Muscle of arm (tissue), 12 donors: ENCODE measurements around the gene KDM4C. TPM values are rescaled to one million over a fixed set of nuclear protein-coding genes. Genes with fewer than 3 reads are reported as not detected.
A peak's percentile ranks its signal among the peaks of the same experiment; 100 is the strongest.
"Not testable (repeated sequence)": the region's sequence is repeated elsewhere in the genome, so short reads cannot be mapped to it uniquely, and the experiment has no call there.

Source experiments
- DNase-seq: peaks from one replicate; pipeline ENCODE4 v3.0.0-alpha.2; 2013
- polyA plus RNA-seq, 12 donors: library from polyadenylated mRNA; unstranded; fragments of 120-200 nt; gene quantifications; one replicate each; pipeline ENCODE4 v1.2.1, GENCODE V29; 2013; ENCODE audit not compliant: insufficient read length in 12 of 12

Gene KDM4C
- polyA plus RNA-seq, 12 donors: 10.7 to 32.0 (median 13.4) TPM; not detected in 1

DNA sequence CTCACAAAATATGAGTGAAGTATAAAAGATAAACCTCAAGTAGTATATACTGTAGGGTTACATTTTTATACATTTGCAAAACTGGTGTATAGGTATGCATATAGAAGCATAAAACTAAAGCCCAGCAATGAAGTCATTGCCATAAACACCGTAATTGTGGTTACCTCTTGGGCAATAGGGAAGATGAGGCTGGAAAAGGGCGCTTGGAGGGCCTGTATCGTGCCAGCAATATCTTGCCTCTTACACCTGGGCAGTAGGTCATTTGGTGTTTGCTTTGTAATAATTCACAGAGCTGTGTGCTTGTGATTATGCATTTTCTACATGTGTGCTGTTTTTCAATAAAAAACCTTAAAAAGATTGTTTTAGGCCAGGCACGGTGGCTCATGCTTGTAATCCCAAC lies 45.2 kb downstream of the KDM4C start:
- no peak for DNase-seq

DNA sequence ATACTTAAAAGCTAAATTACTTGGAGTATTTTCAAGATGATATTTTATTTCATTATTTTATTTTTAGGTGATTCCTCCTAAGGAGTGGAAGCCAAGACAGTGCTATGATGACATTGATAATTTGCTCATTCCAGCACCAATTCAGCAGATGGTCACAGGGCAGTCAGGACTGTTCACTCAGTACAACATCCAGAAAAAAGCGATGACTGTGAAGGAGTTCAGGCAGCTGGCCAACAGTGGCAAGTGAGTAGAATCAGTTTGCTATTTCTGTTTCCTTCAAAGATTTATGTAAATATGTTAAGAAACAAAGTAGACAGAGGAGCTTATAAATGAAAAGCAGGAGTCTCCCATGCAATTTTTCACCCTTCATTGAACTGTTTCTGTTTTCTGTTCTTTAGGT lies 47.8 kb downstream of the KDM4C start:
- DNase-seq: no peak

DNA sequence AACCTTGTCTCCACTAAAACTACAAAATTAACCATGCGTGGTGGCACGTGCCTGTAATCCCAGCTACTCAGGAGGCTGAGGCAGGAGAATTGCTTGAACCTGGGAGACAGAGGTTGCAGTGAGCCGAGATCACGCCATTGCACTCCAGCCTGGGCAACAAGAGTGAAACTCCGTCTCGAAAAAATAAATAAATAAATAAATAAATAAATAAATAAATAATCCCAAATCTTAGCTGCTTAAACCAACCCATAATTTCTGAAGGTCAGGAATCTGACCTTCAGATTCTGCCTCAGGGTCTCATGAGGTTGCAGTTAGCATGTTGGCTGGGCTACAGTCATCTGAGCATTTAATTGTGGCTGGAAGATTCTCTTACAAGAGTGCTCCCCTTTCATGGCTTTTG lies 48.5 kb downstream of the KDM4C start:
- not testable (repeated sequence) for DNase-seq

DNA sequence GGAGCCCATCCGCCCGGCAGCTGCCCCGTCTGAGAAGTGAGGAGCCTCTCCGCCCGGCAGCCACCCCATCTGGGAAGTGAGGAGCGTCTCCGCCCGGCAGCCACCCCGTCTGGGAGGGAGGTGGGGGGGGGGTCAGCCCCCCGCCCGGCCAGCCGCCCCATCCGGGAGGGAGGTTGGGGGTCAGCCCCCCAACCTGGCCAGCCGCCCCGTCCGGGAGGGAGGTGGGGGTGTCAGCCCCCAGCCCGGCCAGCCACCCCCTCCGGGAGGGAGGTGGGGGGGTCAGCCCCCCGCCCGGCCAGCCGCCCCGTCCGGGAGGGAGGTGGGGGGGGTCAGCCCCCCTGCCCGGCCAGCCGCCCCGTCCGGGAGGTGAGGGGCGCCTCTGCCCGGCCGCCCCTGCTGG lies 49.9 kb downstream of the KDM4C start:
- DNase-seq: not testable (repeated sequence)

DNA sequence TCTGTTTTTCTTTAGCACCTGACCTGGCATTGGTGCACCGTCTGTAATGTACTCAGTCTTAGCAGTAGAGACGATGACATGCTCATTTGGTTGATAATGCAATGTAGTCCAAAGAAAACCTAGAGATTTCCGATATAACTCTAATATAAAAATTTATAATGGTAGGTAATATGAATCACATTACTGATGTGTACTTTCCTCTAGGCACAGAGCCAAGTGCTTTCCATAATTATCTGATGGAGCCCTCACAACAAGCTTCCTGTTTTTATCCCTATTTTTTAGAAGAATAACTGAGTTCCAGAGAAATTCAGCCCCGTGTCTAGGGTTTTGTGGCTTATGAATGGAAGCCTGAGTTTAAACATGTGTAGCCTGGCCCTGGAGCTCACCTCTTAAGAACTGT lies 53.7 kb downstream of the KDM4C start:
- no peak for DNase-seq

DNA sequence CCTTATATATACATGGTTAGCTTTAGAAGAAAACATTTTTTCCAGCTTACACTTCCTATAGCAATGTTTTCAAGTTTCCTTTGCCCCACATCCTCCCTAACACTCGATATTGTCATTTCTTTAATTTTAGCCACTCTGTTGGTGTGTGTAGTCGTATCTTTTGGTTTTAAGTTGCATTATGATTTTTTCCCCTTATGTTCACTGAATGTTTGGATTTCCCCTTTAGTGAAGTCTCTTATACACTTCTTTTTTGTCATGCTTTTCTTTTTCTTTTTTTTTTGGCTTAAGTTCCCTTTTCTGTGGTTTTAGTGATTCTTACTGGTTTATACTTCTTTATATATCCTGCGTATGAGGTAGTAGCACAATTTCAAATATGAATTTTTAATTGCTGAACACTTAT lies 58.8 kb downstream of the KDM4C start:
- no peak for DNase-seq

DNA sequence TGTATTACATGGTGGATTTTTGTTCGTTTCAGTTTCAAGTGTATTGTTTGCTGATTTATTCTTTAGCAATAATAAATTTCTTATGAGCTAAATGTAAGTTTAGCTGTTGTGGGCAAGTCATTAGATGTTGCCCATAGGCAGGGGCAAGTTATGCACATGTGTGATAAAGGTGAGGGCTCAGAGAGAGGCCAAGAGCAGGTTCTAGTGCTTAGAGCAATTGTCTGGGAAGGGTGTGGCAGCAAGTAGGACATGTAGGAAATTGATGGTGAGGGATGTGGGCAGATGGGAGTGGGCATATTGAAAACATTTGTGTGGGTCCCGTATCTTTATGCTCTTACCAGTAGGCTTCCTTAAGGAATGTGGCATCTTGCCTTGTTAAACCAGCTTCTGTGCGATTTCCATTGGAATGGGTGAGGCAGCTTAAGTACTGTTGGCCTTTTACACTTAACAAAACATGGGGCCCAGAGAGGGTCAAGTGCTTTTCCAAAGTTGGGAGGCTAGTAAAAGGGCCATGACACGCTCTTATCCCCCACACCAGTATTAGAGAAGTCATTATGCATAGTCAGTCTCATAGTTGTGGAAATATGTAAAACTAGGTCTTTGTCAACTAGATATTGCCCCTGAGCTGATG lies 60.6 kb downstream of the KDM4C start:
- no peak for DNase-seq

DNA sequence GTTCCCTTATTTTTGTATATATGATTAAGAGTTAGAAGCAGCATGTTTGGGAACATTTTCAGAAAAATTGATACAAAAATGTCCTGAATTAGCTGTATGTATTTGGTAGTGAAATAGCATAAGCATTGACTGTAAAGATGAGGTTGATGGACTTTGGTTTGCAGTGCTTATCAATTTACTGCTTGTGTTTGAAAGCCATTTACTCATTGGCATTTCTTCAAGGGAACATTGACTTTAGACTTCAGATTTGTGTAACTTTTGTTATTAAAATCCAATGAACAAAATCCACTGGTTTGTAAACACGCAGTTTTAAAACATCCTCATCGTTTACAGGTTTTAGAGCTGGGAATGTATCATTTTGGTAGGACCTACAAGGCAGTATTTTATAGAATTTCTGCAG lies 61.3 kb downstream of the KDM4C start:
- DNase-seq: no peak

DNA sequence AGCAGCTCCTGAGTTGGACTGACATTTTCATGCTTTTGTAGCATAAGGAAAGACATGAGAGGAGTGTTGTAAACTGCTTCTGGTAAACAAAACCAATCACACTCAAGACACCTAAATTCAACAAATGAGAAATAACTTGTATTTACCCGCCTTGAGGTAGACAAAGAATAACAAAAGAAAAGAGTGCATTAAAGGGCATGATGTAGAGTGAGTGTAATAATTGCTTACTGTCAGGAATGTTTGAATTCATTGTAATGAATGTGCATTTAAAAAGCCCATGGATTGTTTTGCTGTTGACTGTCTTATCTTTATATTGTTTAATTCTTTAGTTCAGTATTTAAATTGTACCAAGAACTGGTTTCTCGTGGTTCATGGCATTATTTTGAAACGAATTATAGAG lies 61.8 kb downstream of the KDM4C start:
- DNase-seq: no peak

DNA sequence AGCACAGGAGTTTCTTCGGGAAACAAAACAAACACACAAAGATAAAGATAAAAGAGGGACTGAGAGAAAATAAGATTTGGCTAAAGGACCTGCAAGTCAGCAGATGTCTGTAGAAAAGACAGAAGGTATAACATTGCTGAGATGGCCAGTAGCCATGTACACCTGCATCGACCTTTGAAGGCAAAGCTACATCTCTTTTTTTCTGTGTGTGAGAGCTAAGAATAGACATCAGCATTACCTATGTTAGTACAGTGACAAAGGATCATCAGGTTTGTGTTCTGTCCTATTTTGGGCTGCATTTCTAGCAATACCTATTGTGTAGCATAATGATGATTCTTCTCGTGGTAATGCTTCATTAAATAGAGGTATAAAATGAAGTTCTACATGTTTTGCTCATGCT lies 64.9 kb downstream of the KDM4C start:
- no peak for DNase-seq

DNA sequence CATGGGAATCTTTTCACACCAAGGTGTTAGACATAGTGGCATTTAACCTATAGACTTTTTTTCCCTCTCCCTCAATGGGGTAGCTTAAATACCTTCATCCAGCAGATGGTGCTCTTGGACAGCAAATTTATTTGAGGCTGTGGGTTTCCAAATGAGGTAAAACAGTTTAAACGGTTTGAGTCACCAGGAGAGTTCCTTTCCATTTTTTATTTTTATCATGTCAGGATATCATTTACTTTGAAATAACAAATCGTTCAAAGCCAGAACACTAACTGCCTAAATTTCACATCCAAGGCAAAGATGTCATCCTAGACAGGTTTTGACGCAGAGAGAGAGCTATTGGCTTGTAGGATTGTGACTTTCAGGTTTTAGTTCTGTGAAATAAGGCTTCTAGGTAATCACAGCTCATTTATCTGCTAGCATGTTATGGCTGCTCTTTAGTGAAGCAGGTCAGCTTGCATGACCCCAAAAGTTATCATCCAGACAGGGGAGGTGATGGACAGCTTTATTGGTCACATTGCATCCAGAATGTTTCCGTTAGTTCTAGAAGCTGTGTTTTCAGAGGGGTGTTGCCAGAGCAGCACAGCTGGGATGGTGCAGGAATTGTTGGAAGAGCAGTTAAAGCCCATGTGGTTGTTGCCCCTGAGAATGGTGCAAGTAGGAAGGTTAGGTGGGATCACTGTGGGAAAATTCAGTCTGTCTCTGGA lies 69.8 kb downstream of the KDM4C start:
- DNase-seq: peak; percentile 61

DNA sequence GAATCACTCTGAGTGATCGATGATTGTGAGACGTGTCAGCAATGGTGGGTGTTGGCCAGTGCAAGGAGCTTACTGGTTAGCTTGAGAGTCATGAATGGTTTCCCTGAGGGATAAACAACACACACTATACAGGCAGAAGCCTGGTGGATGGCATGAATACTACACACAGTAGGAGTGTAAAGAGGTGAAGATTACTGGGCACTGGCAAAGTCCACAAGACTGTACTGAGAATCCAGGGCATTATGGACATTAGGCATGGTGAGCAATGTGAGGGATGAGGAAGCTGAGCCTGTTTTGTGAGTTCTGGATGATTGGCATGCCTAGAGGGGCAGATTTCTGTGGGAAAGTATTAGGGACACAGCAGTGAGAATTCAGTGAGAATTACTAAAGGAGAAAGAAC lies 71.3 kb downstream of the KDM4C start:
- DNase-seq: no peak

DNA sequence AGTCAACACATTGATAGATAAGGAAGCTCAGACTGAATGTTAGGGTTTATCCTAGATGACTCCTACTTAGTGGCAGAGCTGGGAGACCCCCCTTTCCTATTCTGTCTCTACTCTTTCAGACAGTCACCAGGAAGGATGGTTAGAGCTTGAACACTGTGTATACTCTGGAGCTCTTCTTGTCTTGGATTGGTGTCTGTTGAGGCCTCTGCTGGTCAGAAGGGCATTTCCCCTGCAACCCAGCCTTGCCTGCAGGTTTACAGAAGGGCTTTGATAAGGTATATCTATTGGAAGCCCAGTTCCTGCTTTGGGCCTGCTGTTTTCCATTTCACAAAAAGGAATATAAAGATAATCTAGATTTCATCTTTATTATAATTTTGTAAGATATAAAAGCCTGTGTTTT lies 71.8 kb downstream of the KDM4C start:
- no peak for DNase-seq

DNA sequence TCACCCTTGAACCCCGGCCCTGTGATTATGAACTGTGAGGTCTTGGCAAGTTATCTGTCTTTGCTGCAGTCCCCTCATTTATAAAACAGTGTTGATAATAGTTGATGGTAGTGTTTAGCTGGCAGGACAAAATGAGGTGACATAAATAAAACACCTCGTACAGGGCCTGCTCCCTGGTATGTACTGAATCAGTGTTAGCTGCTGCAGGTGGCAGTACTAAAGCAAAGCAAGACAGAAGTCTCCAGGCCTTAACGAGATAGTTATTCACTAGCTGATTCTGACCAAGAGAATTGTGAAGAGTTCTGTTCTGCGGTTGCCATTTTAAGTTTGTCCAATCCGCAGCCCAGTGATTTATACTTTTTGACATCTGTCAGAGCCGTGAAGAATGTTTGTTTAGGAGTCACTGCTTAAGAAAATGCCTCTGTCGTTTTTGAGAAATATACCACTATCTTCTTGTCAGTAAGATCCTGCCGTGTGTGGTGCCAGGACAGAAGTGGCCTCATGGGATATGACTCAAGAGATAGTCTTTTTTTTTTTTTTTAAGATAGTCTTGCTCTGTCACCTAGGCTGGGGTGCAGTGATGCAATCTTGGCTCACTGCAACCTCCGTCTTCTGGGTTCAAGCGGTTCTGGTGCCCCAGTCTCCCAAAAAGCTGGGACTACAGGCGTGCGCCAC lies 75.9 kb downstream of the KDM4C start:
- no peak for DNase-seq

DNA sequence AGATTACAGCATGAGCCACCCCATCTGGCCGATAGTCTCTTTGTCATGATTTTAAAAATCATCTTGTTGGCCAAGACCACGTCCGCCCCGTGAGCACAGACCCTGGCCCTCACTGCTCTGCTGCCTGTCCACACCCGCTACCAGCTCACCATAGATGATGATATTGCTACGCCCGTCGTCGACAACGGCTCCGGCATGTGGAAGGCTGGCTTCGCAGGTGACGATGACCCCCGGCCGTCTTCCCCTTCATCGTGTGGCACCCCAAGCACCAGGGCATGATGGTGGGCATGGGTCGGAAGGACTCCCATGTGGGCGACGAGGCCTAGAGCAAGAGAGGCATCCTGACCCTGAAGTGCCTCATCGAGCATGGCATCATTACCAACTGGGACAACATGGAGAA lies 76.5 kb downstream of the KDM4C start:
- no peak for DNase-seq

DNA sequence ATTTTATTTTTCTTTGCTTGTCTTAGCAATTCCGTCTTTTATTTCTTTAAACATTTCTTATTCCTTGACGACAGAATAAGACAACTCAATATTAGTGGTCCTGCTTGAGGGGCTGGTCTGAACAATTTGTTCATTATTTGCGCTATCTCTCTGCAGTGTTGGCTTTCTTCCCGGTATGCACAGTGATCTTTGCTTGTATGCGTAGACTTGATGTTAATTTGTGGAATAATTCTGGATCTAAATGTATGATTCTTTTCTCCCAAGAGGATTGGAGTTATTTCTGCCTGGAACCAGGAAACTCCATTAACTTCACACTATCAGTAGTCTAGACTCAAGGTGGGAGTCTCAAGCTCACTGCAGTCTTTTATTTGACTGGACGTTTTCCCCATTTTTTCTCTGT lies 80.4 kb downstream of the KDM4C start:
- no peak for DNase-seq

DNA sequence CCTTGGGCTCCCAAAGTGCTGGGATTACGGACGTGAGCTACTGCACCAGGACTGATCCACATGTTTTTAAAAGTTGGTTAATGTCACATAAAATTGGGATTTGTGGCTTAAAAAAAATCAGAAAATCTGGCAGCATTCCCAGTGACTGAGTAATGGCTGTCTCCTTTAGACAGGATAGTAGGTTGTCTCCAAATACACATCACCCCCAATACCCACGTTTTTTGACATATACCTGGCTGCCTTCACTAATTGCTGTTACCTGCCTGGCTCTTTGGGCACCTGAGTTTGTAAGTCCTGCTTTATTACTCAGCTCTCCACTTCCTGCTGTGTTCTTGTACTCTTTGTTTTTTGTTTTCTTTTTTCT lies 84.8 kb downstream of the KDM4C start:
- DNase-seq: no peak

DNA sequence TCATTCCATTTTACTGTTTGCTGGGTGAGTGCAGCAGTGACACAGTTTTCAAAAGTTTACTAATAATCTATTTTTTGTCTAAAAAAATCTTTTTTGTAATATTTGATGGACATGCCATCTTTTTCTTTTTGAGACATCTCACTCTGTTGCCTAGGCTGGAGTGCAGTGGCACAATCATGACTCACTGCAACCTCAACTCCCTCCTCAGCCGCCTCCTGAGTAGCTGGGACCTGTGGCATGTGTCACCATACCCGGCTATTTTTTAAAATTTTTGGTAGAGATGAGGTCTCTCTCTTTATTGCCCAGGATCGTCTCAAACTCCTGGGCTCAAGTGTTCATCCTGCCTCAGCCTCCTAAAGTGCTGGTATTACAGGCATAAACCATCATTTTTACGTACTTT lies 86.0 kb downstream of the KDM4C start:
- no peak for DNase-seq

DNA sequence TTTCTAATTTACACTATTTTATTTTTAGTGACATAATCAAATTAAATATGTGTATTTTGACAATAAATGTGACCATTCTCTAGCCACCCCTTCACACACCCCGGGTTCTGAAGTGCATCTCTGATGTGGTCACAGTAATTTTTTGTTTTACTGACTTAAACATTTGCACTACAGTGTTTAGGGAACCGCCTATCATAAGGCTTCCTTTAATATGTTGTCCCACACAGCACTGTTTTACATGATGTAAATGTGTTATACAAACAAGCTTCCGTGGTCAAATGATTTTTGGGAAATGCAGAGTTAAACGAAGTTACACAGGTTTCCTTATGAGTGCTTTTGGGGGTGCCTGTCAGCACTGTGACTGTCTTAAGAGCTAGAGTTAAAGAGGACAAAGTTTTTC lies 86.5 kb downstream of the KDM4C start:
- DNase-seq: no peak

DNA sequence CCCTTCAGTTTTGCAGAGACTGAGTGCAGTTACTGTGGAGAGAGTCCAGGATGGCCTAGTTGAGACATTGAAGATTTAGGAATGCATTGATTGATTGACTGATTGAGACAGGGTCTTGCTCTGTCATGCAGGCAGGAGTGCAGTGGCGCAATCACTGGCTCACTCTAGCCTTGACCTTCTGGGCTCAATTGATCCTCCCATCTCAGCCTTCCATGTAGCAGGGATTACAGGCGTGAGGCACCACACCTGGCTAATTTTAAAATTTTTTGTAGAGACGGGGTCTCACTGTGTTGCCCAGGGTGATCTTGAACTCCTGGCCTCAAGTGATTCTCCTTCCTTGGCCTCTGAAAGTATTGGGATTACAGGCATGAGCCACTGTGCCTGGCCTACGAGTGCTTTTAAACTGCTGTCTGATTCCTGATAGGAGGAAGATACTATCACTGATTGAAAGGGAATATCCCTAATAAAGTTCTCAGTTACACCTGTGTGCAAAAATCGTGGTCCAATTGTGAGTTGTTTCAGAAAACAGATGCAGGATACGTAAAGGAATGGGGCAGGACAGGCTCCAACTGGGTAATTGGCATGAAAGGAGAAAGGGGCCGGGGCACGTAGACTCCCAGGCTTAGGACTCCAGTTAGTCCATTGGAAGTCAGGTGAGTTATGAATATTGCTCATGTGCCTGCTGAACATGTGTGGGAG lies 87.5 kb downstream of the KDM4C start:
- no peak for DNase-seq

DNA sequence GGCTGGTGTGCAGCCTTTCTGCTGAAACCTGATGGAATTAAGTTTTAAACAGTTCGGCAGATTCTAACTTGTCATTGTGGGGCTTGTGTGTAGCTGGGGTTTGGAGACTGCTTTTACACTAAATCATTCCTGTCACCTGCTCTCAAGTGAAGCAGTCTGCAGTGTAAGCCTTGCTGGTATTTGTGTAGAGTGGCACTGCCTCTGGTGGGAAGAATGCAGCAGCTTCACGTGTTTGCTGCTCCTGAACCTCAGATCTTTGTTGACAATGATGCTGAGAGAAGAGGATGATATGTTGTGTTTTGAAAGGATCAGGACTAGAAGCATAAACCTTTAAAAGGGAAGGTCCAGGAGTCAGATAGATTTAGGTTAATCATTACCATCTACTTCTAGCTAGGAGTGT lies 88.1 kb downstream of the KDM4C start:
- no peak for DNase-seq

DNA sequence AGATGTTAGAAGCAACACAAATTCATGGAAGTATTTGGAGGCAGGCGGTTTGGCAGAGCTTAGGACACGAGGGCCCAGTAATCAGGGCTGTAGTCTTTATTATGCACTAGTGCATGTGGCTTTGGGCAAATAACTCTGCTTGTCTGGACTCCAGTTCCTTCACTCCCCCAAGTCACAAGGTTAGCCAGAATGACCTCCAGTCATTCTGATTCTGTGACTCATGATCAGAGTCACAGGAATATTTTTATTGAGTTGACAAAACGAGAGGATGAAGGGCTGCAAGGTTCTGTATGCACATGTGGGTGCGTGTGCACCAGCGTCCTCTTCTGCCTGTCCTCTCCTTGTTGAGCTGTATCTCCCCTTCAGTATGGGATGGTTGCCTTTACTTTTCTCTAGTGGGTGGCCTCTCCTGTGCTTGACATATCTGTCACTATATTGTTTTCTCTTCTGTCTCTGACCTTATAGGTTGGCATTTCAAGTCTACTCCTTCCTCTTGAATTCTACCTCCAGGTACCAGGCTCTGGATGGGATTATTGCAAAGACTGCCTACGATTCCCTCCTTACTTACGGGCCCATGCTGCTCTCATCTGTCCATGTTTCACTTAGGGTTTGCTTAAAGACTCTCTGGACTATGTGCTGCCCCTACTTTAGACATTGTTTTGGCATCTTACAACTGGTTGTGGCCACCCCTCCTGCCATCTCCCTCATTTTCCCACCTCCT lies 94.6 kb downstream of the KDM4C start:
- no peak for DNase-seq
